ENCODE results near the gene CLCA1.

DNA sequence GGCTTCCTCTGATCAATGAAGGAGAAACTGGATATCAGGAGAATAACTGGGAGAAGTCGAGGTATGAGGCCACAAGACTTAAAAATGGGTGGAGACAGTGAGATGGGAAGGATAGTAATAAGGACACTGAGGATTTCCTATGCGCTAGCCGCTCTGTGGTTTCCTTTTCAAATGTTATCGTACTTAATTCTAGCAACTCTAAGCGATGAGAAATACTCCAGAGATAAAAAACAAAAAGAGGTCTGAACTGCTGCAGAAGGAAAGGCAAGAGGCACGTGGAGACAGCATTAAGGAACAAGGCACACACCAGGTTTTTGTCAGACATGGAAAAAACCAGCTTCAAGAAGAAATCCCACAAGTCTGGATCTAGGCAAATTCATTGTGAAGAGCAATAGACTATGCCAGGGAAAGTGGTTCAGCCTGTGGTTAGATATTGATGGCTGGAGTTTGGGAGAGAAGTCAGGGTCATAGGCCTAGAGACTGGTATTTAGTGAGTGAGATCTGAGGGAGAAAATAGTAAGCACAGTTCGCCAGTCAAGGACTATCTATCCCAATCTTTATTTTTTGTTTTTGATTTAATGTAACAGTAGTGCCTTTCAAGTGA is 39.5 kb upstream of the CLCA1 start:
- TF ChIP-seq, protein P1, sequence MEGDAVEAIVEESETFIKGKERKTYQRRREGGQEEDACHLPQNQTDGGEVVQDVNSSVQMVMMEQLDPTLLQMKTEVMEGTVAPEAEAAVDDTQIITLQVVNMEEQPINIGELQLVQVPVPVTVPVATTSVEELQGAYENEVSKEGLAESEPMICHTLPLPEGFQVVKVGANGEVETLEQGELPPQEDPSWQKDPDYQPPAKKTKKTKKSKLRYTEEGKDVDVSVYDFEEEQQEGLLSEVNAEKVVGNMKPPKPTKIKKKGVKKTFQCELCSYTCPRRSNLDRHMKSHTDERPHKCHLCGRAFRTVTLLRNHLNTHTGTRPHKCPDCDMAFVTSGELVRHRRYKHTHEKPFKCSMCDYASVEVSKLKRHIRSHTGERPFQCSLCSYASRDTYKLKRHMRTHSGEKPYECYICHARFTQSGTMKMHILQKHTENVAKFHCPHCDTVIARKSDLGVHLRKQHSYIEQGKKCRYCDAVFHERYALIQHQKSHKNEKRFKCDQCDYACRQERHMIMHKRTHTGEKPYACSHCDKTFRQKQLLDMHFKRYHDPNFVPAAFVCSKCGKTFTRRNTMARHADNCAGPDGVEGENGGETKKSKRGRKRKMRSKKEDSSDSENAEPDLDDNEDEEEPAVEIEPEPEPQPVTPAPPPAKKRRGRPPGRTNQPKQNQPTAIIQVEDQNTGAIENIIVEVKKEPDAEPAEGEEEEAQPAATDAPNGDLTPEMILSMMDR (IDR thresholded peaks at IDR 0.05 in 8 of 11, conservative IDR thresholded peaks at IDR 0.05 in 3 of 11), result no peak
- no peak for TF ChIP-seq POLR2A (IDR thresholded peaks at IDR 0.05)
- TF ChIP-seq POLR2AphosphoS5 (IDR thresholded peaks at IDR 0.05), result no peak

All from spleen (tissue), 7 donors.